ENCODE data around the gene CTPS1.

Gene CTPS1

DNA sequence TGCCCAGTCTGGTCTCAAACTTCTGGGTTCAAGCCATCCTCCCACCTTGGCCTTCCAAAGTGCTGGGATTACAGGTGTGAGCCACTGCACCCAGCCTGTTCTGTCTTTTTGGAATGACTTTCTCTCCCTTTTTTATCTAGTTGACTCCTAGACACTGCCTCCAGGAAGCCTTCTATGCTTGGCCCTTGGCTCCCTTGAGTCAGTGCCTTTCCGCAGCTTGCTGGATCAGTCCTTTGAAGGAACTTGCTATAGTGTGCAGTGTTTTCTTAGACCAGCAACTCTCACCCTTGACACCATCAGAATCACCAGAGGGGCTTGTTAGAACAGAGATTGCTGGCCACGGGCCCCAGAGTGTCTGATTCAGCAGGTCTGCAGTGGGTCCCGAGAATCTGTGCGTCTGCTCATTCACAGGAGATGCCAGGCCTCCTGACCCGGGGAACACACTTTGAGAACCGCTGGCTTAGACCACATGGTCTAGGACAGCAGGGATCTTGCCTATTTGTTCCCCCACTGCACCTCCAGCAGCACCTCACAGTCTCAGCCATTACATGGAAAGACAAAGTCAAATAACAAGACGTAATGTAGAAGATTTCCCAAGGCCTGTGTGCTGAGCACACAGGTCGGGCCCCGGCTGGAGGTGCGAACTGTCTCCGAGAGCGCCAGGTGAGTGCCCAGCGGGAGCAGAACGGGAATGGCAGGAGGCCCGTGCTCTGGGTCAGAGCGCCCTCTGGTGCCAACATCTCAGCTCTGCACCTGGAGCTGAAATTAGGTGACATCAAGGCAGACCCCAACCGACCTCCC lies 27.4 kb upstream of the CTPS1 start:
- H3K27ac ChIP-seq: no peak overlapping the region
- TF ChIP-seq ZFX (IDR thresholded peaks at IDR 0.05; ENCODE audit: borderline replicate concordance): no peak
- TF ChIP-seq, protein P1, sequence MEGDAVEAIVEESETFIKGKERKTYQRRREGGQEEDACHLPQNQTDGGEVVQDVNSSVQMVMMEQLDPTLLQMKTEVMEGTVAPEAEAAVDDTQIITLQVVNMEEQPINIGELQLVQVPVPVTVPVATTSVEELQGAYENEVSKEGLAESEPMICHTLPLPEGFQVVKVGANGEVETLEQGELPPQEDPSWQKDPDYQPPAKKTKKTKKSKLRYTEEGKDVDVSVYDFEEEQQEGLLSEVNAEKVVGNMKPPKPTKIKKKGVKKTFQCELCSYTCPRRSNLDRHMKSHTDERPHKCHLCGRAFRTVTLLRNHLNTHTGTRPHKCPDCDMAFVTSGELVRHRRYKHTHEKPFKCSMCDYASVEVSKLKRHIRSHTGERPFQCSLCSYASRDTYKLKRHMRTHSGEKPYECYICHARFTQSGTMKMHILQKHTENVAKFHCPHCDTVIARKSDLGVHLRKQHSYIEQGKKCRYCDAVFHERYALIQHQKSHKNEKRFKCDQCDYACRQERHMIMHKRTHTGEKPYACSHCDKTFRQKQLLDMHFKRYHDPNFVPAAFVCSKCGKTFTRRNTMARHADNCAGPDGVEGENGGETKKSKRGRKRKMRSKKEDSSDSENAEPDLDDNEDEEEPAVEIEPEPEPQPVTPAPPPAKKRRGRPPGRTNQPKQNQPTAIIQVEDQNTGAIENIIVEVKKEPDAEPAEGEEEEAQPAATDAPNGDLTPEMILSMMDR (IDR thresholded peaks at IDR 0.05): peak; percentile 93

- no peak overlapping the region for H3K27ac ChIP-seq
- TF ChIP-seq ZFX (IDR thresholded peaks at IDR 0.05; ENCODE audit: borderline replicate concordance): no peak
- TF ChIP-seq, protein P1 (IDR thresholded peaks at IDR 0.05): peak; percentile 67
These were observed 26.7 kb upstream of the CTPS1 start for GRCh38 chr1:40952744-40953315.

- H3K27ac ChIP-seq: no peak overlapping the region
- no peak for TF ChIP-seq ZFX (IDR thresholded peaks at IDR 0.05; ENCODE audit: borderline replicate concordance)
- TF ChIP-seq, protein P1 (IDR thresholded peaks at IDR 0.05): no peak
These were observed 24.9 kb upstream of the CTPS1 start for GRCh38 chr1:40954626-40955025.

DNA sequence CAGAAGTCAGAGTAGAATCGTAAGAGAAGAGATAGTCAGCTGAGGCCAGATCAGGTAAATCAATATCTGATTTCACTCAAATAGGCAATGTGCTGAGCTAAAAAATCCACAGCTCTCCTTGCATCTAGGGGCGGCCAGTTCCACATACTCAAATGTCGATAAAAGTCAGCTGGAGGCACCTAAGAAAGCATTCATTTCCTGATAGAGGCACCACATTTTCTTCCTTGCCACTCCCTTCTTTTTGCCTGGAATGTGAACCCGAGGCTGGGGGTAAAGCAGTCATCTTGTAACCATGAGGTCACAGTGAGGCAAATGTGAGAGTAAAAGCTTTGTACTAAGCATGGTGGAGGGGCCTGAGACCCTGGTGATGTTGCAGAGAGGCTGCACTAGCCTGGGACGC lies 24.2 kb upstream of the CTPS1 start:
- H3K27ac ChIP-seq: no peak overlapping the region
- no peak for TF ChIP-seq ZFX (IDR thresholded peaks at IDR 0.05; ENCODE audit: borderline replicate concordance)
- TF ChIP-seq, protein P1 (IDR thresholded peaks at IDR 0.05): no peak

DNA sequence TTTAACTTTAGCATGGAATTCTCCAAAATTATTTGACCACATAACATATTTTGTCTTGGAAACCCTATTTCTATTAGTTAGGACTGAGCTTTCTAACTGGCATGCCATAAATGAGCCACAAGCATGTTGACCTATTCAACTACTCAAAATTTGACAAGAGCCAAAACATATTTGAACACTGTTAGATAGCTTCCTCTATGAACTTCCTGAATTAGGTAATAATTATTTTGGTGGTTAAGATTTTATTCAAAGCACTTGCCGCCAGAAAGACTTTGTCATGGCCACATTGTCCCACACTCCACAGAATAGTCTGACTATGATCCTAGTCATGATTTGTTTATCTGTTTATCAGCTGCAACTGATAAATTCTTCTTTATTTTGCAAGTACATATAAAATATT lies 23.1 kb upstream of the CTPS1 start:
- TF ChIP-seq ZFX (IDR thresholded peaks at IDR 0.05; ENCODE audit: borderline replicate concordance): no peak
- TF ChIP-seq, protein P1 (IDR thresholded peaks at IDR 0.05): no peak
- H3K27ac ChIP-seq: no peak overlapping the region

GRCh38 chr1:40958210-40958609 lies 21.3 kb upstream of the CTPS1 start:
- TF ChIP-seq, protein P1 (IDR thresholded peaks at IDR 0.05): no peak
- no peak for TF ChIP-seq ZFX (IDR thresholded peaks at IDR 0.05; ENCODE audit: borderline replicate concordance)
- H3K27ac ChIP-seq: no peak overlapping the region

- TF ChIP-seq, protein P1 (IDR thresholded peaks at IDR 0.05): no peak
- TF ChIP-seq ZFX (IDR thresholded peaks at IDR 0.05; ENCODE audit: borderline replicate concordance): no peak
- no peak overlapping the region for H3K27ac ChIP-seq
These were observed 14.0 kb upstream of the CTPS1 start for GRCh38 chr1:40965531-40965930.
